ENCODE measurements around the gene CCL17. TPM values are rescaled to one million over a fixed set of nuclear protein-coding genes. Genes with fewer than 3 reads are reported as not detected.

The CCL17 gene
- total RNA-seq, 1 donor from 2014 or later, result 7.0 TPM

GRCh38 chr16:57446531-57447185 lies 42.1 kb downstream of the CCL17 start:
- H3K4me3 Mint-ChIP-seq, result peak overlapping the region; percentile 91
- peaks cover 19% of the 10 kb centered on the region for H3K4me1 Mint-ChIP-seq
- no peaks in the 10 kb centered on the region for H3K9me3 Mint-ChIP-seq
- peak overlapping the region; percentile 84 for H3K27ac Mint-ChIP-seq
- peaks cover 13% of the 10 kb centered on the region for H3K36me3 Mint-ChIP-seq (ENCODE audit: low read depth)
- intact Hi-C loops (cut with micrococcal nuclease), result loop anchor here (1.0 to 10.0 kb wide), 6 partner anchors 16 to 1286 kb away; partner anchors contain the start of genes CFAP20, GOT2, KATNB1 and POLR2C
- ATAC-seq (ENCODE audit: low read depth) (peak; percentile 41), DNase-seq (peak; percentile 48)
- TF ChIP-seq CTCF (IDR thresholded peaks at IDR 0.05), result no peak
- ChIA-PET CTCF (interaction anchor here (1.0 to 2.8 kb wide), 5 partner anchors 14 to 147 kb away, joined by 3 to 15 read pairs (median 3); partner anchors contain the start of gene POLR2C), POLR2A (interaction anchor here (0.6 to 3.1 kb wide), 22 partner anchors 10 to 662 kb away, joined by 3 to 36 read pairs (median 4); partner anchors contain the start of genes ADGRG5, CCDC102A, KATNB1 and POLR2C)
- no peaks in the 10 kb centered on the region for H3K27me3 Mint-ChIP-seq

DNA sequence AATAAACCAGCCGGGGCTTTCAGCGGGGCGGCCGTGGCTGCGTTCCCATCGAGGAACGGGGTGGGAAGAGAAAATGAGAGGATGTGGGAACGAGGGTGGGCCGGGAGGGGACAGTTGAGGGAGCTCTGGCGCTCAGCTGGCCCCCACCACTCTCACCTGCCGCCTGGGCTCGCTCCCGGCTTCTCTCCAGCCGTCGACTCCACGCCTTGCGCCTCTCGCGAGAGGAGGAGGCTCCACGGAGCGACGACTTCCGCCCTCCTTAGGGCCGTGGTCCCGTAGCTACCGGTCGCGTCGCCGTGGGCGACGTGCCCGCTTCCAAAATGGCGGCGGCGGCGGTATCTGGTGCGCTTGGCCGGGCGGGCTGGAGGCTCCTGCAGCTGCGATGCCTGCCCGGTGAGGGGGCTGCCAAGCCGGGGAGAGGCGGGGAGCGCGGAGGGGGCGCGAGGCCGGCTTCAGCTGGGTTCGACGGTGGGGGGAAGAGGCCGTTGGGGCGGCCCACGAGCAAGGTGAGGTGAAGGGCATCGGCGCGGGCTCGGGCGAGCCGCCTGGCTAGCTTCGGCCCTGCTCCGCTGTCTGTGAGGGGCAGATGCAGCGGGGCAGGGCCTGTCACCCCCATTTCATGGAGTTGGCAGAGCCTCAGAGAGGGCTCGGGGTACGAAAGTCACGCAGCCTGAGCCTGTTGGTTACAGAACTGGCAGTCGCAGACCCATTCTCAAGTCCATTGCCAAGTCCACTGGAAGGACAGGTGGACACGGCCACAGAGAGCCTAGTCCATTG lies 42.8 kb downstream of the CCL17 start, which contains the start of the genes CIAPIN1 and COQ9:
Gene CIAPIN1, minus strand, starts transcription at position 200 of the 777 bp plus-strand sequence. CDS start 6,457 bp downstream, outside the sequence.
Gene COQ9, plus strand, starts transcription at position 294 of the 777 bp plus-strand sequence. Its CDS starts 27 bp downstream, at position 321.
- H3K36me3 Mint-ChIP-seq (ENCODE audit: low read depth), result peaks cover 17% of the 10 kb centered on the region

DNA sequence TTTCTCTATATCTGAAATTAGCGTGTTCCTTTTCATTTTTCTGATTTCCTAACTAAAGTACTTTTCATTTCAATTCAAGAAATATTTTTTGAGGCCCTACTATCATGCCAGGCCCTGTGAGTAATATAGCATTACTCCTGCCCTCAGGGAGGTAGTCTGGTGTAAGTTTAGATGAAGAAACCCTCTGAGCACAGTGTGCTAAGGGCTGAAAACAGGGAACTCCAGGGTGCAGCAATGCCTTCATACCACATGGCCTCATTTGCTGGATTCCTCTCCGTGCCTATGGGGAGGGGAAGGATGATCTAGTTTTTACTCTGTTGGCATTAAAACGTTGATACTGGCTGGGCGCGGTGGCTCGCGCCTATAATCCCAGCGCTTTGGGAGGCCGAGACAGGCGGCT lies 47.5 kb downstream of the CCL17 start:
- no peak for TF ChIP-seq CTCF (IDR thresholded peaks at IDR 0.05)
- no peak overlapping the region for H3K4me3 Mint-ChIP-seq
- no peak for ATAC-seq (ENCODE audit: low read depth)
- H3K27me3 Mint-ChIP-seq, result no peaks in the 10 kb centered on the region
- DNase-seq, result no peak
- peaks cover 6% of the 10 kb centered on the region for H3K4me1 Mint-ChIP-seq
- H3K36me3 Mint-ChIP-seq (ENCODE audit: low read depth), result peaks cover 54% of the 10 kb centered on the region
- intact Hi-C loops (cut with micrococcal nuclease), result no loop called here
- ChIA-PET POLR2A (no interaction called here), CTCF (no interaction called here)
- H3K9me3 Mint-ChIP-seq, result no peaks in the 10 kb centered on the region
- H3K27ac Mint-ChIP-seq, result no peak overlapping the region

More for the DNA sequence above, 42.8 kb downstream of the CCL17 start, which contains the start of the genes CIAPIN1 and COQ9:
- DNase-seq (peak; percentile 82), ATAC-seq (ENCODE audit: low read depth) (peak; percentile 98)
- Mint-ChIP-seq H3K27me3 (no peaks in the 10 kb centered on the region), H3K9me3 (no peaks in the 10 kb centered on the region), H3K4me1 (peaks cover 19% of the 10 kb centered on the region), H3K4me3 (peak within 1 kb of the TSS; percentile 91), H3K27ac (peak within 1 kb of the TSS; percentile 84)
- ChIA-PET CTCF (interaction anchor here (0.6 to 2.8 kb wide), 6 partner anchors 13 to 147 kb away, joined by 3 to 15 read pairs (median 3); partner anchors contain the start of gene POLR2C), POLR2A (interaction anchor here (0.5 to 3.1 kb wide), 24 partner anchors 9 to 1182 kb away, joined by 3 to 36 read pairs (median 4); partner anchors contain the start of genes ADGRG5, CCDC102A, KATNB1 and POLR2C)
- intact Hi-C loops (cut with micrococcal nuclease), result loop anchor here (1.0 to 10.0 kb wide), 6 partner anchors 15 to 1285 kb away; partner anchors contain the start of genes CFAP20, GOT2, KATNB1 and POLR2C
- TF ChIP-seq CTCF (IDR thresholded peaks at IDR 0.05), result no peak

GRCh38 chr16:57462209-57462977 lies 57.8 kb downstream of the CCL17 start, which contains the start of gene POLR2C:
POLR2C (plus strand) TSS chr16:57462679; CDS start chr16:57462725, 46 bp downstream.
- H3K9me3 Mint-ChIP-seq, result no peaks in the 10 kb centered on the region
- H3K27me3 Mint-ChIP-seq, result no peaks in the 10 kb centered on the region
- peak; percentile 38 for TF ChIP-seq CTCF (IDR thresholded peaks at IDR 0.05)
- H3K36me3 Mint-ChIP-seq (ENCODE audit: low read depth), result peaks cover 72% of the 10 kb centered on the region
- peak within 1 kb of the TSS; percentile 100 for H3K4me3 Mint-ChIP-seq
- intact Hi-C loops (cut with micrococcal nuclease), result loop anchor here (1.0 to 2.0 kb wide), 8 partner anchors 15 to 276 kb away; partner anchors contain the start of genes CCDC102A, CIAPIN1, COQ9 and KATNB1
- peak within 1 kb of the TSS; percentile 99 for H3K27ac Mint-ChIP-seq
- ATAC-seq (ENCODE audit: low read depth) (peak; percentile 97), DNase-seq (peak; percentile 93)
- CTCF ChIA-PET, result interaction anchor here (0.9 to 2.4 kb wide), 9 partner anchors 8 to 75 kb away, joined by 3 to 15 read pairs (median 4); partner anchors contain the start of genes CIAPIN1 and COQ9
- H3K4me1 Mint-ChIP-seq, result peaks cover 29% of the 10 kb centered on the region
- POLR2A ChIA-PET, result interaction anchor here (0.5 to 2.4 kb wide), 16 partner anchors 9 to 400 kb away, joined by 3 to 36 read pairs (median 4); partner anchors contain the start of genes ADGRG5, CIAPIN1, COQ9 and DOK4

Measured in activated B cell treated with CpG ODN at 0.5 μM for 24 hours (primary cell).